ENCODE measurements around the gene FAM184A.

DNA sequence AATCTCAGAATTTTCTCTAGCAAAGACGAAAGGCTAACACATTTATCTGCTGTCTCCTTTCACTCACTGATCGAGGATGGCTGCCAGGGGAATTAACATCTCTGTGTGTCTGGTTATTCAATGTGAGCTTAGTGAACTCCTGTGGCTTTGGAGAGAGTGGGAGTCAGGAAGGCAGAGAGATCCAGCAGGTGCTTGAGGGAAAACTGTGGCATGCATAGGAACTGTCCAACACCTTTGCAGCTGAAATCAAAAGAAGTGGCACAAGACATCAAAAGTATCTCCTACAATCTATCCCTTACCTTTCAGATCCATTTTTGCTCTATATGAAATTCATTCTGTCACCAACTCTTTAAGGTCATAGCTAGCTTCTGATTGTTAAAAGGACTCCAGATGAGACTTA is 11.8 kb upstream of the FAM184A start:
- TF ChIP-seq, protein P1, sequence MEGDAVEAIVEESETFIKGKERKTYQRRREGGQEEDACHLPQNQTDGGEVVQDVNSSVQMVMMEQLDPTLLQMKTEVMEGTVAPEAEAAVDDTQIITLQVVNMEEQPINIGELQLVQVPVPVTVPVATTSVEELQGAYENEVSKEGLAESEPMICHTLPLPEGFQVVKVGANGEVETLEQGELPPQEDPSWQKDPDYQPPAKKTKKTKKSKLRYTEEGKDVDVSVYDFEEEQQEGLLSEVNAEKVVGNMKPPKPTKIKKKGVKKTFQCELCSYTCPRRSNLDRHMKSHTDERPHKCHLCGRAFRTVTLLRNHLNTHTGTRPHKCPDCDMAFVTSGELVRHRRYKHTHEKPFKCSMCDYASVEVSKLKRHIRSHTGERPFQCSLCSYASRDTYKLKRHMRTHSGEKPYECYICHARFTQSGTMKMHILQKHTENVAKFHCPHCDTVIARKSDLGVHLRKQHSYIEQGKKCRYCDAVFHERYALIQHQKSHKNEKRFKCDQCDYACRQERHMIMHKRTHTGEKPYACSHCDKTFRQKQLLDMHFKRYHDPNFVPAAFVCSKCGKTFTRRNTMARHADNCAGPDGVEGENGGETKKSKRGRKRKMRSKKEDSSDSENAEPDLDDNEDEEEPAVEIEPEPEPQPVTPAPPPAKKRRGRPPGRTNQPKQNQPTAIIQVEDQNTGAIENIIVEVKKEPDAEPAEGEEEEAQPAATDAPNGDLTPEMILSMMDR (conservative IDR thresholded peaks at IDR 0.05; ENCODE audit: low read length) = no peak
- TF ChIP-seq EZH2phosphoT487 (IDR thresholded peaks at IDR 0.05; ENCODE audit: borderline replicate concordance, low read depth, low read length) = no peak

Data from OCI-LY7 (cell line).